HepG2 (cell line): ENCODE data around the gene SWI5.

ENCODE experiments used
- SMC3 ChIP-seq: IDR thresholded peaks from 2 replicates; pipeline ENCODE4 v1.6.1; 2011; ENCODE audit warnings: low read length, improper control_type of control experiment
- TBL1XR1 ChIP-seq: fragments of 150-350 bp; IDR thresholded peaks from 2 replicates; pipeline ENCODE4 v1.6.1; 2014; ENCODE audit warnings: borderline replicate concordance, low read length; ENCODE audit not compliant: partially characterized antibody

DNA sequence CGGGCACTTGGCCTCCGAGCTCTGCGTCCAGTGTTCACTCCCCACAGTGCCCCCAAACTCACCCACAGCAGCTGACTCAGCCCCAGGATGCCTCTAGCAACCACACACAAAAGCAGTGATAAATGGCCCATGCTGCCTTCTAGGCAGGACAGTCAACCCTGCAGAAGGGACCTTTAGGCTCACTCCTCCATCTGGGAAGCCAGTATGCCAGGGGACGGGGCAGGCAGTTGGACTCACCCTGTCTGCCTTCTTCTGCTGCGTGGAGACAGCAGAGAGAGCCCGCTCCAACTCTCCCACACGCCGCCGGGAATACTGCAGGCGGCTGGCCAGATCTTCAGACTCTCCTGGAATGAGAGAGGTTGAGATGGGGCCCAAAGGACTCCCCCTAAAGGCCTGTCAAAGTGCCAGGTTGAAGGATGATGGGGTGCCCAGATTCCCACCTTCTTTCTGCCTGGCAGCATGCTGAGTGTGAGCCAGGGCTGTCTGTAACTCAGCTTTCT is 10.7 kb upstream of the SWI5 start:
- TF ChIP-seq TBL1XR1 (no peak), SMC3 (no peak)
